ENCODE measurements around the gene L2HGDH. TPM values are rescaled to one million over a fixed set of nuclear protein-coding genes. Genes with fewer than 3 reads are reported as not detected.
A peak's percentile ranks its signal among the peaks of the same experiment; 100 is the strongest.
"Not testable (repeated sequence)": the region's sequence is repeated elsewhere in the genome, so short reads cannot be mapped to it uniquely, and the experiment has no call there.

The L2HGDH gene
- total RNA-seq, 3 donors from 2014 or later (not counting 1 experiment from before 2014, with no cell fraction given): 4.2 to 5.6 (median 5.4) TPM

- no peak overlapping the region for H3K27ac Mint-ChIP-seq
- H3K27me3 Mint-ChIP-seq (ENCODE audit: low read depth in 2 of 2): no peaks in the 10 kb centered on the region
Observed at GRCh38 chr14:50319293-50319692, 7.3 kb upstream of the L2HGDH start.

GRCh38 chr14:50318031-50318626 is 6.1 kb upstream of the L2HGDH start:
- intact Hi-C loops (cut with micrococcal nuclease): loop anchor here (10.0 kb wide), 1 partner anchor 693 kb away; the partner anchor contains the start of genes MGAT2 and RPL36AL
- peaks cover 16 to 28% of the 10 kb centered on the region in 2 donors for H3K4me1 Mint-ChIP-seq
- H3K27ac Mint-ChIP-seq: no peak overlapping the region
- no peaks in the 10 kb centered on the region for H3K27me3 Mint-ChIP-seq (ENCODE audit: low read depth in 2 of 2)
- TF ChIP-seq CTCF (IDR thresholded peaks at IDR 0.05): no peak
- DNase-seq (peak in 1 of 2 donors; percentile 23), ATAC-seq (no peak)
- H3K36me3 Mint-ChIP-seq: no peaks in the 10 kb centered on the region
- no peaks in the 10 kb centered on the region for H3K9me3 ChIP-seq (ENCODE audit: control insufficient read depth, insufficient read depth, low read length)
- H3K36me3 ChIP-seq (ENCODE audit: control insufficient read depth, insufficient read depth, low read length): peaks cover 3% of the 10 kb centered on the region
- no peak overlapping the region for H3K4me3 Mint-ChIP-seq
- 100% methylated on average over 1 of the region's 4 CpGs for WGBS (ENCODE audit: insufficient coverage)
- no peak overlapping the region for H3K4me3 ChIP-seq (ENCODE audit: low read length)
- H3K27me3 ChIP-seq (ENCODE audit: control insufficient read depth, insufficient read depth, low read length): no peaks in the 10 kb centered on the region
- H3K9me3 Mint-ChIP-seq: no peaks in the 10 kb centered on the region
- no peak overlapping the region for H3K27ac ChIP-seq (ENCODE audit: low read length)
- peaks cover 2% of the 10 kb centered on the region for H3K4me1 ChIP-seq (ENCODE audit: control insufficient read depth, insufficient read depth, low read length)

More at GRCh38 chr14:50319293-50319692, 7.3 kb upstream of the L2HGDH start:
- no peak for TF ChIP-seq CTCF (IDR thresholded peaks at IDR 0.05)
- H3K36me3 Mint-ChIP-seq: no peaks in the 10 kb centered on the region
- H3K9me3 Mint-ChIP-seq: no peaks in the 10 kb centered on the region
- Histone ChIP-seq H3K36me3 (ENCODE audit: control insufficient read depth, insufficient read depth, low read length) (peaks cover 11% of the 10 kb centered on the region), H3K27ac (ENCODE audit: low read length) (no peak overlapping the region), H3K4me1 (ENCODE audit: control insufficient read depth, insufficient read depth, low read length) (no peaks in the 10 kb centered on the region), H3K27me3 (ENCODE audit: control insufficient read depth, insufficient read depth, low read length) (no peaks in the 10 kb centered on the region), H3K4me3 (ENCODE audit: low read length) (no peak overlapping the region), H3K9me3 (ENCODE audit: control insufficient read depth, insufficient read depth, low read length) (no peaks in the 10 kb centered on the region)
- no peak overlapping the region for H3K4me3 Mint-ChIP-seq
- peaks cover 6 to 18% of the 10 kb centered on the region in 2 donors for H3K4me1 Mint-ChIP-seq
- DNase-seq: no peak
- intact Hi-C loops (cut with micrococcal nuclease): loop anchor here (10.0 kb wide), 1 partner anchor 694 kb away; the partner anchor contains the start of genes MGAT2 and RPL36AL
- WGBS (ENCODE audit: insufficient coverage): no CpG with 5 or more reads among the region's 1 CpG
- ATAC-seq: no peak

GRCh38 chr14:50314098-50314497 is 2.1 kb upstream of the L2HGDH start:
- peaks cover 18% of the 10 kb centered on the region for H3K4me1 ChIP-seq (ENCODE audit: control insufficient read depth, insufficient read depth, low read length)
- not testable (repeated sequence) for H3K9me3 ChIP-seq (ENCODE audit: control insufficient read depth, insufficient read depth, low read length); H3K27ac ChIP-seq (ENCODE audit: low read length); DNase-seq; H3K36me3 ChIP-seq (ENCODE audit: control insufficient read depth, insufficient read depth, low read length); ATAC-seq; H3K27me3 Mint-ChIP-seq (ENCODE audit: low read depth in 2 of 2); H3K36me3 Mint-ChIP-seq; H3K27me3 ChIP-seq (ENCODE audit: control insufficient read depth, insufficient read depth, low read length); H3K9me3 Mint-ChIP-seq; H3K4me3 ChIP-seq (ENCODE audit: low read length)
- peak overlapping the region in 1 of 2 donors; percentile 94 for H3K27ac Mint-ChIP-seq
- intact Hi-C loops (cut with micrococcal nuclease): loop anchor here (5.0 to 10.0 kb wide), 3 partner anchors 82 to 689 kb away; partner anchors contain the start of genes MGAT2, RPL36AL and SOS2
- peak overlapping the region; percentile 94 for H3K4me3 Mint-ChIP-seq
- WGBS (ENCODE audit: insufficient coverage): 100% methylated on average over 3 of the region's 3 CpGs
- peaks cover 30 to 49% of the 10 kb centered on the region in 2 donors for H3K4me1 Mint-ChIP-seq

- intact Hi-C loops (cut with micrococcal nuclease): loop anchor here (1.0 to 10.0 kb wide), 5 partner anchors 9 to 688 kb away; partner anchors contain the start of genes MAP4K5, MGAT2, RPL36AL and SOS2
- H3K4me3 ChIP-seq (ENCODE audit: low read length): peak overlapping the region; percentile 84
- H3K27me3 ChIP-seq (ENCODE audit: control insufficient read depth, insufficient read depth, low read length): no peaks in the 10 kb centered on the region
- Mint-ChIP-seq H3K9me3 (no peaks in the 10 kb centered on the region), H3K27ac (peak overlapping the region; percentile 94 to 95), H3K4me1 (peaks cover 27 to 49% of the 10 kb centered on the region in 2 donors), H3K4me3 (peak overlapping the region; percentile 94), H3K27me3 (ENCODE audit: low read depth in 2 of 2) (no peaks in the 10 kb centered on the region), H3K36me3 (no peaks in the 10 kb centered on the region)
- H3K4me1 ChIP-seq (ENCODE audit: control insufficient read depth, insufficient read depth, low read length): peaks cover 18% of the 10 kb centered on the region
- H3K27ac ChIP-seq (ENCODE audit: low read length): peak overlapping the region; percentile 89
- ATAC-seq: peak; percentile 32 to 47 (median 35)
- no peaks in the 10 kb centered on the region for H3K36me3 ChIP-seq (ENCODE audit: control insufficient read depth, insufficient read depth, low read length)
- 3% methylated on average over 18 of the region's 18 CpGs for WGBS (ENCODE audit: insufficient coverage)
- peak in 1 of 2 donors; percentile 79 for DNase-seq
- TF ChIP-seq CTCF (IDR thresholded peaks at IDR 0.05): no peak
- no peaks in the 10 kb centered on the region for H3K9me3 ChIP-seq (ENCODE audit: control insufficient read depth, insufficient read depth, low read length)
Observed at GRCh38 chr14:50312734-50313054, 665 bp upstream of the L2HGDH start.
